Dermis microvascular lymphatic vessel endothelial cell (primary cell): ENCODE measurements around the gene COX6A2. TPM values are rescaled to one million over a fixed set of nuclear protein-coding genes. Genes with fewer than 3 reads are reported as not detected.

Experiments used
- DNase-seq, 2 donors: peaks; one replicate each; pipeline versions ENCODE4 v3.0.0 to v3.0.0-alpha.2; 2010; ENCODE audit warnings: low read depth in 2 of 2
- total RNA-seq: library from RNA; depleted of rRNA; stranded (reverse); fragments of >200 nt; gene quantifications from 2 replicates; pipeline ENCODE4 v1.2.1, GENCODE V29; 2014

COX6A2 gene
- total RNA-seq, result not detected in 2 replicates

DNA sequence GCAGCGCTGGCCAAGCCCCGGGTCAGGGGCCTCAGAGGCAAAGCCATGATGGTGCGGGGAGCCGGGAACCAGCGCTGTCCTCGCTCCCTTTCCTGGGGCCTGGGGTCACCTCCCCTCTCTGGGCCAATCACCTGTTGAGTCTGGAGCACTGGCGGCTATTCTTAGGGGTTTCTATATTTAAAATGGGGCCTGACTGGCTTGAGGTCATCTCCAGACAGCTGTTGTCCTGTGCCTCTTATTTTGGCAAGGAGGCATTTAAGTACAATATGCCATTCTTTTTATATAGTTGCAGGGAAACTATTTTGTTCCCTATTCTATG, at the start of gene COX6A2:
Gene COX6A2 (minus strand): TSS at position 82 of the 319 bp plus-strand sequence. CDS start 35 bp downstream, at position 47.
- no peak for DNase-seq

DNA sequence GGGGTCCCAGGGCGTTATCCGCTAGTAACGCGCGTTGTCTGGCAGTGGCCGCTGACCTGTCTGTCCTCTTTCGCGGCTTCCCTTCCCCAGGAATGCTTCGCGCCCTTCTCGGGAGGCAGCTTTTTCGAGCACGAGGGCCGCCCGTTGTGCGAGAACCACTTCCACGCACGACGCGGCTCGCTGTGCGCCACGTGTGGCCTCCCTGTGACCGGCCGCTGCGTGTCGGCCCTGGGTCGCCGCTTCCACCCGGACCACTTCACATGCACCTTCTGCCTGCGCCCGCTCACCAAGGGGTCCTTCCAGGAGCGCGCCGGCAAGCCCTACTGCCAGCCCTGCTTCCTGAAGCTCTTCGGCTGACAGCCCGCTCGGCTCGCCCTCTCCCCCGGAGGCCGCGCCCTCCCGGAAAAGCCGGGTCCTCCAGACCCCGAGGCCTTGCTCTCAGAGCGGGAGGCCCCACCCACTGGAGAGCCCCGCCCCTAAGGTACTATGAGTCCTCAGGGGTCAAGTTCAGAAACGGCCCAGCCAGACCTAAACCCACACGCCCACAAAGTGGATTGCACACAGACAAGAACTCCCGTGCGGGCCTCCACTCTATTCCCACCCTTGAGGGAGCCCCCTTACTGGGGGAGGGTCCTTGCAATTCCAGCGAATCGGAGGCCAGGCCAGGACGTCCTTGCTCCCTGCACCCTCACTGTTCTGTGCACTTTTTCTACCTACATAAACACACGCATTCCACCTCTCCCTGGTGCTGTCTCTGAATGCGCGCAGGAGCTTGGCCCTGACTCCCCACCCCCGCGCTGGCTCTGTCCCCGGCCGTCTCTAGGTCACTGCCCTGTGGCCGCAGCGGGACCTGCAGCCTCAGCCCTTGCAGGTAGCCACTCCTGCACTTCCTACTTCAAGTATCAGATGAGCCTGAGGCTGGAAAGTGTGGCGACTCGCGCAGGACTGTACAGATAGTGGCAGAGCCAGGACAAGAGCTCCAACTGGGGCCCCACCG, 49.4 kb upstream of the COX6A2 start:
- no peak for DNase-seq

DNA sequence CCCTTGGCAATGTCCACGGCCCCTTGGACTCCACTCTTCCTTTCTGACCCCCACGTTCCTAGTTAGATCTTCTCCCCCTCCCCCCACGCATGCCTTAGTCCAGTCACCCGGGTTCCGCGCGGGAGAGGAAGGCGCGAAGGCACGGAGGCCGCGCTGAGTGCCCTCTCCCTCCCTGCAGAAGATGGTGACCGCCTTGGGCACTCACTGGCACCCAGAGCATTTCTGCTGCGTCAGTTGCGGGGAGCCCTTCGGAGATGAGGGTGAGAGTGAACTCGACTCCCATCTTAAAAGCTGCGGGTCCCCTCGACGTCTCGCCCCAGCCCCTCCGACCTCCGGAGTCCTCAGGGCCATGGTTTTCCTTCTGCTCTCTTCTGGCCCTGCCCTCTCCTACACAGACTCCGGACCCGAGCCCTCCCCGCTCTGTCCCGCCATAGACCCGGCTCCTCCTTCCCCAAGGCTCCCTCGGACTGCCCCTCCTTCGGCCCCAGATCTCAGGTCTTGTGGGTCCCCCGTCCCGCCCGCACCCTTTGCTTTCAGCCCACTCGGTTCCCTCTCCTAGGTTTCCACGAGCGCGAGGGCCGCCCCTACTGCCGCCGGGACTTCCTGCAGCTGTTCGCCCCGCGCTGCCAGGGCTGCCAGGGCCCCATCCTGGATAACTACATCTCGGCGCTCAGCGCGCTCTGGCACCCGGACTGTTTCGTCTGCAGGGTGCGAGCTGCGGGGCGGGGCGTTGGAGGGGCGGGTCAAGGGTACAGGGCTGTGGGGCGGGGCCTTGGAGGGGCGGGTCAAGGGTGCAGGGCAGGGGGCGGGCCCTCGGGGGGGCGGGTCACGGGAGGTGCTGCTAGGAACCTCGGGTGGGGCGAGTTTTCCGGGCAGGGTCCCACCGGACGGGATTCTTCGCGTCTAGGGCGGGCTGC, 48.4 kb upstream of the COX6A2 start:
- DNase-seq, result no peak

DNA sequence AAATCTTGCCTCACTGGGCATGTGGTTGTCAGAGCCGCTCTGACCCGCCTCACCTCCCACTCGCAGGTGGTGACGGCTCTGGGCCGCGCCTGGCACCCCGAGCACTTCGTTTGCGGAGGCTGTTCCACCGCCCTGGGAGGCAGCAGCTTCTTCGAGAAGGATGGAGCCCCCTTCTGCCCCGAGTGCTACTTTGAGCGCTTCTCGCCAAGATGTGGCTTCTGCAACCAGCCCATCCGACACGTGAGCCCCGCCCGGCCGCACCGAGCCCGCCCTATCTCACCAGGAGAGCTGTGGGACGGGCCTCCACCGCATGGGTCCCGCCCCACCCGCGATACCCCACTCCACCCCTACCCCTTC, 47.8 kb upstream of the COX6A2 start:
- no peak for DNase-seq

DNA sequence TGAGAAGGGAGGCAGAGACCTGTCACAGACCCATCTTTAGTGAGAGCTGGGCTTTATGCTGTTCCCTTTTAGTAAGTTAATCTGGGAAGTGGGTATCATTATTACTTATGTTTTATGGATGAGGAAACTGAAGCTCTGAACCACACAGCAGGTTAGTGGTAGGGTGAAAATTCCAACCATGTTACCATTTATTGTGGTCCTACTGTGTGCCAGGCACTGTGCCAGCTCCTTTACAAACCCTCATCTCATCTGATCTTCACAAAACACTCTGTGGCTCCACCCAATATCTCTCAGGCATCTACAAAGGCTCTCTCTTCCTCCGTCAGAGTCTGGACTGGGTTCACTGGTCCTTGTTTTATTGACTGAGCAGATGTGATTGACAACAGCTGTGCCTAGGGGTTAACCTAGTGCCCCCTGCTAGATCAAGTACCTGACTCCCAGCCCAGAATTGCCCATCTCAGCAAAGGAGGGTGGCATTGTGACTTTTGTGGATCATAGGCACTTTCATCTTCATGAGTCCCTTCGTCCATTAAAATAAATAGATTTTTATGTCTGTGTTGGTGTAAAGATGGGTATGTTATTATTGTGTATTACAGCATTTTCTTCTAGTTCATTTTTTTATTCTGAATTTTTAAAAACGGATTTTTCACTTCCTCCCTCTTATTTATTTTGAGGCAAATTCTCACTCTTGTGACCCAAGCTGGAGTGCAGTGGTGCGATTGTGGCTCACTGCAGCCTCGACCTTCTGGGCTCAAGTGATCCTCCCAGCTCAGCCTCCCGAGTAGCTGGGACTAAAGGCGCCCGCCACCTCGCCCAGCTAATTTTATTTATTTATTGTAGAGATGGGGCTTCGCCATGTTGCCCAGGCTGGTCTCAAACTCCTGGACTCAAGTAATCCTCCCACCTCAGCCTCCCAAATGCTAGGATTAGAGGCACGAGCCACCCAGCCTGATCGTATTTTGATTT, 46.9 kb upstream of the COX6A2 start:
- no peak for DNase-seq

DNA sequence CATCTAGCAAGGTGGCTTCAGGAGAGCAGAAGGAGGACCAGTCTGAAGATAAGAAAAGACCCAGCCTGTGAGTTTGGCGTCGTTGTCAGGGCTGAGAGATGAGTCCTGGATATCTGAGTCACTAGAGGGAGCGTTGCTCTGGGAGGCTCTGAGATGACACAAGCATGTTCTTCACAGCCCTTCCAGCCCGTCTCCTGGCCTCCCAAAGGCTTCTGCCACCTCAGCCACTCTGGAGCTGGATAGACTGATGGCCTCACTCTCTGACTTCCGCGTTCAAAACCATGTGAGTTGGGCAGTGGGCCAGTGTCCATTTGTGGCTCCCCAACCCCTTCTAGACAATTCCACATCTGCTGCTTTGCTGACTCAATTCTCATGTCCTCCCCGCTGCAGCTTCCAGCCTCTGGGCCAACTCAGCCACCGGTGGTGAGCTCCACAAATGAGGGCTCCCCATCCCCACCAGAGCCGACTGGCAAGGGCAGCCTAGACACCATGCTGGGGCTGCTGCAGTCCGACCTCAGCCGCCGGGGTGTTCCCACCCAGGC, 46.1 kb upstream of the COX6A2 start:
- no peak for DNase-seq

DNA sequence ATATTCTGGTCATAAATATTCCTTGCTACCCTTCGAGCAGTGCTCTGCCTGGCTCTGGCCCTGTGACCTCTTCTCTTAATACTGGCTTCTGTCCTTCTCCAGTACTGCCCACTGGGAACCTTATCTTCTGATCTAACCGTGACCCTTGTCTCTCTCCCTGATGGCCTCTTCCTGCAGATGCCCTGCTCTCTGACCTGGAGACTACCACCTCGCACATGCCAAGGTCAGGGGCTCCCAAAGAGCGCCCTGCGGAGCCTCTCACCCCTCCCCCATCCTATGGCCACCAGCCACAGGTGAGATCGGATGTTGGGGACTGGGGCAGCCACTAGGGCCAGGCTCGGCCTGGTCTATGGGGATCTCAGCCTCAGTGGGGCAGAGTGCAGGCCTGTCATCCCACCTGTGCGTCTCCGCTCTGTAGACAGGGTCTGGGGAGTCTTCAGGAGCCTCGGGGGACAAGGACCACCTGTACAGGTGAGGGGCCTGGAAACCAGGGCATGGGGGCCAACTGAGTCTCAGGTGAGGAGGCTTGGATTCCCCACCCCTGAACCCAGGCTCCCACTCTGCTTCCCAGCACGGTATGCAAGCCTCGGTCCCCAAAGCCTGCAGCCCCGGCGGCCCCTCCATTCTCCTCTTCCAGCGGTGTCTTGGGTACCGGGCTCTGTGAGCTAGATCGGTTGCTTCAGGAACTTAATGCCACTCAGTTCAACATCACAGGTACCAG, 45.3 kb upstream of the COX6A2 start:
- DNase-seq, result no peak

DNA sequence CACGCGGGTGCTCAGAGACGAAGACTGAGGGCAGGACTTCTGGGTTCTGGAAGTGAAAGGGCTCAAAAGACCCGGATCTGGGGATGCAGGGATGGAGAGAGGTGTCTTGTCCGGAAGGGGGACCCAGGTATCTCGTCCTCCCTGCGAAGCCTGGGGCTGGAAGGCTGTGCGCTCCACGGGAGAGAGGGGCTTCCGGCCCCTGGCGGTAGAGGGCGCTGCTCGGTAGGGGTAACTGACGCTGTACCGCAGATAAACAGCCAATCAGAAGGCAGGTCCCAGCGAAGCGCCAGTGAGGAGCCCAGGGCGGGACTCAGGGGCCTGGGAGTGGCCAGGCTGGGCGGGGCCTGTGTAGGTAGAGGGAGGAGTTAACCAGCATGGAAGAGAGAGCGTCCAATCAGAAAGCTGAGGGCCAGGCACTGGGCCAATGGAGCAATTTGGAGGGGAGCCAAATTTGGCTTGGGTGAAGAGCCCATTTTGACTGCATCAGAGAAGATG, 44.6 kb upstream of the COX6A2 start:
- peak; percentile 87 to 91 for DNase-seq

DNA sequence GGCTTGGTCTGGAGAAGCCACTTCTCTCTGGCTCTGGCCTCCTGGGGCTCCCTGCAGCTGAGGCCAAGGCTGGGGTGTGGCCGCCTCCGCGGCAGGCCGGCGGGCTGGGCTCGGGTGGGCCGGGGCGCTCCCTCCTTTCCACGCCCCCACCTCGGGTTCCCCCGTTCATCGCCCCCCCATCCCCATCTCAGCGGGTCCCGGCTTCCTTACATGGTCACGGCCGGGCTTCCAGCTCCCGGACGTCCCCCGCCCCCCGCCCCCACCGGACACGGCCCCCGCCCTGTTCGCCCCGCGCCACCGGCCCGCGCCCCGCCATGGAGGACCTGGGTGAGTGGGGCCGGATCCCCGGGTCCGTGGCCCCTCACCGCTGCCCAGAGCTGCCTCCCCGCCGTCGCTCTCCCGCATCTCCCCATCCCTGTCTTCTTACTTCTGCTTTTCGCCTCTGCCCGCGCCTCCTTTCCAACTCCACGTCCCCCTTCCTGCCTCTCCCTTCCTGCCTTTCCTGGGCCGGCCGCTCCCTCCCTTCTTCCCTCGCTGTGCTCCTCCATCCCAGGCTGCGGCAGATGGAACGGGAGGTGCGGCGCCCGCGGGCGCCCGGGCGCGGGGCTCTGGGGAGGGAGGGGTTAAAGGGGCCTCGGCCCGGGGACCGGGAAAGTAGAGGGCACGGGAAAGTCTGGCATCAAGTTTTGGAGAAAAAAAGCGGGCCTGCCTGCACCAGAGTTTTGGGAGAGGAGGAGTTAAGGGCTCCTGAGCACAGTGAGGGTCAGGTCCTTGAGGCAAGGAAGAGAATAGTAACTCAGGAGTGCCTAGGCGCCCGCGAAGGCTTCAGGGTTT, 43.9 kb upstream of the COX6A2 start, which contains the start of gene TGFB1I1:
Gene TGFB1I1 (plus strand): TSS at position 278 of the 834 bp plus-strand sequence. CDS start 37 bp downstream, at position 315.
- peak in 1 of 2 donors; percentile 60 for DNase-seq

DNA sequence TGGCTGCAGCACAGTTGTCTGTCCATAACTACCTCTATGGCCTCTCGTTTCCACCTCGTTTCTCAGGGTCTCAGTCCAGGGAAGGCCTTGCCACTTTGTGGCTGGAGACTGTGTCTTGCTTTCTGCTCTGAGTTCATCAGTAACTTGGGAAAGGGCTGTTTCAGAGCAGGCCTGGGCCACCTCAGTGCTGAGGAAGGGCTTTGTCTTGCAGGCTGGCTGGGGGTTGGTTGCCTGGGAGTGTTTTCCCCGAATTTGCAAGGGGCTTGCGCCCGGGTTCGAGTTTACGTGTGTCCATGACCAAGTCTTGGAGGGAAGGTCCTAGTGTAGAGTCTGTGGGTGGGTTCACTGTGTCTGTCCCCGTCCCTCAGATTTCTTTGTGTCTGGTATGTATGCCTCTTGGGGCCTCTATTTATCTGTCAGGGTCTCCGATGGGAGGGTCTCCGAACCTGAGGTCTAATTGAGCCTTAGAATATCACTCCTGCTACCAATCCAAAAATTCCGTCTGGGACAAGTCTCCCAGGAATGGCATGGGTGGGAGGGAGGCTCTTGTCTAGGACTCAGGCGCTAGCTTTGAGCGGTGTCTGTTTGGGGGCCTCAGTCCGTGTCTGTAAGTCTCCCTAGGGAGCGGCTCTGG, 43.2 kb upstream of the COX6A2 start:
- no peak for DNase-seq

DNA sequence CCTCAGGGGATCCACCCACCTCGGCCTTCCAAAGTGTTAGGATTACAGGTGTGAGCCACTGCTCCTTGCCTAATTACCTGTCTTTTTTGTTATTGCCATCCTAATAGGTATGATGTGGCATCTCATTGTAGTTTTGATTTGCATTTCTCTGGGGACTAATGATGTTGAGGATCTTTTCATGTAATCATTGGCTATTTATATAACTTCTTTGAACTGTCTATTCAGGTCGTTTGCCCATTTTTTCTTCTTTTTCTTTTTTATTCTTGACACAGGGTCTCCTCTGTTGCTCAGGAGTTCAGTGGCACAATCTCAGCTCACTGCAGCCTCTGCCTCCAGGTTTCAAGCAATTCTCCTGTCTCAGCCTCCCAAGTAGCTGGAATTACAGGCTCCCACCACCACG, 42.5 kb upstream of the COX6A2 start:
- no peak for DNase-seq

DNA sequence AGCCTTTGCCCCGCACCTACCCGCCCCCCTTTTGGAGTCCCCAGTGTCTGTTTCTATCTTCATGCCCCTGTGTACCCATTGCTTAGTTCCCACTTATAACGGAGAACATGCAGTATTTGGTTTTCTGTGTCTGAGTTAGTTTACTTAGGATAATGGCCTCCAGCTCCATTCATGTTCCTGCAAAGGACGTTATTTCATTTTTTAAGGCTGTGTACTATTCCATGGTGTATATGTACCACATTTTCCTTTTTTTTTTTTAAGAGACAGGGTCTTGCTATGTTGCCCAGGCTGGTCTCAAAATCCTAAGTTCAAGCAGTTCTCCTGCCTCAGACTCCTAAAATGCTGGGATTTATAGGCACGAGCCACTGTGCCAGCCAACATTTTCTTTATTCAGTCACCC, 39.7 kb upstream of the COX6A2 start:
- no peak for DNase-seq

DNA sequence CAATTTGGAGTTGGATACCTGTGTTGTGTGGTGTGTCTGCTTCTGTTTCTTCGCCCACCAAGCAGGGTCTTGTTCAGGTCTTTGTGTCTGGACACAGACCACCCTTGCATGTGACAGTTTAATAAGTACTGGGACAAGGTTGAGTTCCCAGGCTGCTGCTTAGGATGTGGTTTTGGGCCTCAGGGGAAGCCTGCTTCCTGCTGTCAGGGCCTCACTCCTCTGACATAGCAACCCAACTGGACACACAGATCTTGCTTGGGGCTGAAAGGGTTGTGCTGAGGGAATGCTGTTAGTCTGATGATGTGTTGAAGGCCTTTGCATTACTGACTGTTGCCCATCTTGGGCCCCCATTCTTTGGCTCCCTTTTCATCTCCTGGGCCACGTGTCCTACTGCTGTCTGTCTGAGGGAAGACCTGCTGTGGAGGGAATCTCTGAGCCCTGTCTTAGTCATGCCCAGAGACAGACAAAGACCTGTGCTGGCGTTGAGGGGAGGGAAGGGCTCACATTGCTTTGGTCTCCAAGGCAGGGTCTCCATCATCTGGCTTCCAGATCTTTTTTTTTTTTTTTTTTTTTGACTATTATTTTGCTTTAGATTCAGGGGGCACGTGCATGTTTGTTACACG, 39.1 kb upstream of the COX6A2 start:
- no peak for DNase-seq

DNA sequence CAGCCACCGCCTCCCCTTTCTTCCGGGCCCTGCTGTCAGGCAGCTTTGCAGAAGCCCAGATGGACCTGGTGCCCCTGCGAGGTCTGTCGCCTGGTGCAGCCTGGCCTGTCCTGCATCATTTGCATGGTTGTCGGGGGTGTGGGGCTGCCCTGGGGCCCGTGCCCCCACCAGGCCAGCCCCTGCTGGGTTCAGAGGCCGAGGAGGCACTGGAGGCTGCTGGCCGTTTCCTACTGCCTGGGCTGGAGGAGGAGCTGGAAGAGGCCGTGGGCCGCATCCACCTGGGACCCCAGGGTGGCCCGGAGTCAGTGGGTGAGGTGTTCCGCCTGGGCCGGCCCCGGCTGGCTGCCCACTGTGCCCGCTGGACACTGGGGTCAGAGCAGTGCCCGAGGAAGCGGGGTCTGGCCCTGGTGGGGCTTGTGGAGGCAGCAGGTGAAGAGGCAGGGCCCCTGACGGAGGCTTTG, 38.3 kb upstream of the COX6A2 start:
- no peak for DNase-seq

DNA sequence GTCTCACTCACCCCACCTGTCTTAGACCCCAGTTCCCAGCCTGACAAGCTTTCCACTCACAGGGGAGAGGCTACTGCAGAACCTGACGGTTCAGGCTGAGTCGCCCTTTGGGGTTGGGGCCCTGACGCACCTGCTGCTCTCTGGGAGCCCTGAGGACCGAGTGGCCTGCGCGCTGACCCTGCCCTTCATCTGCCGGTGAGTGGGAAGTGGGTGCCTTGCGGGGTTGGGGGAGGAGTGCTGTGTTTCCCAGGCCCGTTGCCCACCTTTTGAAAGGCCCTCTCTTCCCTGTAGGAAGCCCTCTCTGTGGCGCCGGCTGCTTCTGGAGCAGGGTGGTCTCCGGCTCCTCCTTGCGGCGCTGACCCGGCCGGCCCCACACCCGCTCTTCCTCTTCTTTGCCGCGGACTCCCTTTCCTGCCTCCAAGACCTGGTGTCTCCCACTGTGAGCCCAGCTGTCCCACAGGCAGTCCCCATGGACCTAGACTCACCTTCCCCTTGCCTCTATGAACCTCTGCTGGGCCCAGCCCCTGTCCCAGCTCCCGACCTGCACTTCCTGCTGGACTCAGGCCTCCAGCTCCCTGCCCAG, 37.7 kb upstream of the COX6A2 start:
- DNase-seq, result no peak

DNA sequence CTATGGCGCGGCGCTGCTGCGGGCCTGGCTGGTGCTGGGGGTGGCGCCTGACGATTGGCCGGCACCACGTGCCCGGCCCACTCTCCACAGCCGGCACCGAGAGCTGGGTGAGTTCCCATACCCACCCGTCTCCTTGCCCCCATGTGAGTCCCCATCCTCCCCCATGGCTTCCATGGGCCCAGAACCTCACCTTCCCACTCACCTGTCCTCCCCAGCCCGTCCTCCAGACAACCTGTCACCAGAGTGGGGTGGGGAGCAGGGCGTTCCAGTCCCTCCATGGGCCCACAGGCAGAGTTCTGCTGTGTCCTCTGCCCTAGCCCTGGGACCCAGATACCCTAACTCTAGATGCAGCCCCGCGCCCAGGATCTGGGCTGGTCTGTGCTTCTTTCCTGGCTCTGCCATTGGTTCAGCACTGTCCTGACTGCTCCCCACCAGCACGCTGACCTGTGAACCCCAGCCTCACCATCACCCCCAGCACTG, 36.7 kb upstream of the COX6A2 start:
- no peak for DNase-seq

DNA sequence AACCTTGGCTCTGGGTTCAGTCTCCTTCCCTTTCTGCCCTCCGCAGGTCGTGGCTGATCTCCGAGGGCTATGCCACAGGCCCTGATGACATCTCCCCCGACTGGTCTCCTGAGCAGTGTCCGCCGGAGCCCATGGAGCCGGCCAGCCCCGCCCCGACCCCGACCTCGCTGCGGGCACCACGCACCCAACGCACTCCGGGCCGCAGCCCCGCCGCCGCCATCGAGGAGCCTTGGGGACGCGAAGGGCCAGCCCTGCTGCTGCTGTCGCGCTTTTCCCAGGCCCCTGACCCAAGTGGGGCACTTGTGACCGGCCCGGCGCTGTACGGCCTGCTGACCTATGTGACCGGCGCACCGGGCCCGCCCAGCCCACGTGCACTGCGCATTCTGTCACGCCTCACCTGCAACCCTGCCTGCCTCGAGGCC, 36.2 kb upstream of the COX6A2 start:
- DNase-seq, result no peak
